ACHN (cell line): Measurements from ENCODE around the gene PTPN14.
"Not testable (repeated sequence)": the region's sequence is repeated elsewhere in the genome, so short reads cannot be mapped to it uniquely, and the experiment has no call there.

Experiments used
- DNase-seq: peaks from one replicate; pipeline ENCODE4 v3.0.0-alpha.2; 2015
- in situ Hi-C: cut with HindIII; loops from 2 replicates; pipeline ENCODE4 v1.10.0; 2017; ENCODE audit warnings: low sequenced_read_pairs, low pct_ligation_motif_present, low pct_unique_long_range_greater_than_20kb

PTPN14 gene

DNA sequence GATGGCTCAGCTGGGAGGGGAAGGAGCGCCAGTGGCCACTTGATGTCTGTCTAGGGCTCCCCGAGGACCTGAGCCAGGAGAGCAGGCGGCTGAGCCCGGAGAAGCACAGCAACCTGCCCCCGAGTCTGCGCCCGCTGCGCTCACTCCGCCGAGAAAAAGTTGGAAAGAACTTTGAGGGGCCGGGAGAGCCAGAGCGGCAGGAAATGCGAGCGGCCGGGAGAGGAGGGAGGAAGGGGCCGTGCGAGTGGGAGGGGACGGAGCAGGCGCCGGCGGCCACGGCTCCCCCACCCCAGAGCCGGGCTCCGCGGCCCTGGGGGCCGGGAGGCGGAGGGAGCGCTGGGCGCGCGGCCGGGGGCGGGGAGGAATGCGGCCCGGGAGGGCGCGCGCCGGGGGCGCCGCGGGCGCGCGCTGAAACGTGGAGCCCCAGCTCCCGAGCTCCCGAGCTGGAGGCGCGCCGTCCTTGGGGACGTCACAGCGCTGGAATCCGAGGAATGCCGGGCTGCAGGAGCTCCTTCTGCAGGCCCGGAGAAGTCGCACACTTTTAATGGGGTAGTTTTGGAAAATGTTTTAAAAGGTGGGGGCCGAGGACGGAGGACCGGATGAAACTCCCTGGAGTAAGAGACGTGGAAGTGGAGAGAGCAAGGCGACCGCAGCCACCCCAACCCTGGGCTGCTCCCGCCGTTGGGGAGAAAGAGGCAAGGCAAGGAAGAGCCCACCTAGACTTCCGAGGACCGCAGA, at the start of gene PTPN14:
Gene PTPN14 (minus strand): TSS at position 167 of the 738 bp plus-strand sequence. CDS start 86,799 bp downstream, outside the sequence.
- in situ Hi-C loops, result no loop called here
- peak; percentile 98 for DNase-seq

- in situ Hi-C loops, result loop anchor here (25.0 kb wide), 1 partner anchor 256 kb away; no protein-coding TSS in a partner anchor
- no peak for DNase-seq
Observed at GRCh38 chr1:214593158-214593557, 41.8 kb upstream of the PTPN14 start.

- not testable (repeated sequence) for DNase-seq
- in situ Hi-C loops, result loop anchor here (25.0 kb wide), 1 partner anchor 255 kb away; no protein-coding TSS in a partner anchor
Observed at GRCh38 chr1:214591918-214592317, 40.5 kb upstream of the PTPN14 start.

GRCh38 chr1:214590696-214591095, 39.3 kb upstream of the PTPN14 start:
- in situ Hi-C loops, result loop anchor here (25.0 kb wide), 1 partner anchor 253 kb away; no protein-coding TSS in a partner anchor

GRCh38 chr1:214588963-214589597, 37.7 kb upstream of the PTPN14 start:
- in situ Hi-C loops, result loop anchor here (25.0 kb wide), 1 partner anchor 252 kb away; no protein-coding TSS in a partner anchor
- no peak for DNase-seq

More at GRCh38 chr1:214590696-214591095, 39.3 kb upstream of the PTPN14 start:
- no peak for DNase-seq

GRCh38 chr1:214587165-214587564, 35.8 kb upstream of the PTPN14 start:
- in situ Hi-C loops, result loop anchor here (25.0 kb wide), 1 partner anchor 250 kb away; no protein-coding TSS in a partner anchor
- no peak for DNase-seq

DNA sequence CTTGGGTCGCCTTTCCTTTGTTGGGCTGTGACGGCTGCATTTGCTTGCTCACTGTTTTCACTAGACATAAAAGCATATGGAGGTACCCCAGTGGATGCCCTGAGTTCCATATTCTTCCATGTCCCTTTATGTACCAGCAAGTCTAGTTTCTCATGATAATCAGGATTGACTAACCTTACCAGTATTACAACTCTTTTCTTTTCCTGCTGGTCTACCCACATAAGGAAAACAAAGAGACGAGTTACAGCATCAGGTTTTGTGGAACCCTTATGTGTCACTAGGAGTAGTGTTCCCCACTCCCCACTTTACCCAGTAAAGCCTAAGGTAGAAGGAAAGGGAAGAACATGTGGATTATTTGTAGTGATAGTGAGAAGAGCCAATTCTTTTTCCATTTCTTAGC, 35.2 kb upstream of the PTPN14 start:
- in situ Hi-C loops, result loop anchor here (25.0 kb wide), 1 partner anchor 249 kb away; no protein-coding TSS in a partner anchor

DNA sequence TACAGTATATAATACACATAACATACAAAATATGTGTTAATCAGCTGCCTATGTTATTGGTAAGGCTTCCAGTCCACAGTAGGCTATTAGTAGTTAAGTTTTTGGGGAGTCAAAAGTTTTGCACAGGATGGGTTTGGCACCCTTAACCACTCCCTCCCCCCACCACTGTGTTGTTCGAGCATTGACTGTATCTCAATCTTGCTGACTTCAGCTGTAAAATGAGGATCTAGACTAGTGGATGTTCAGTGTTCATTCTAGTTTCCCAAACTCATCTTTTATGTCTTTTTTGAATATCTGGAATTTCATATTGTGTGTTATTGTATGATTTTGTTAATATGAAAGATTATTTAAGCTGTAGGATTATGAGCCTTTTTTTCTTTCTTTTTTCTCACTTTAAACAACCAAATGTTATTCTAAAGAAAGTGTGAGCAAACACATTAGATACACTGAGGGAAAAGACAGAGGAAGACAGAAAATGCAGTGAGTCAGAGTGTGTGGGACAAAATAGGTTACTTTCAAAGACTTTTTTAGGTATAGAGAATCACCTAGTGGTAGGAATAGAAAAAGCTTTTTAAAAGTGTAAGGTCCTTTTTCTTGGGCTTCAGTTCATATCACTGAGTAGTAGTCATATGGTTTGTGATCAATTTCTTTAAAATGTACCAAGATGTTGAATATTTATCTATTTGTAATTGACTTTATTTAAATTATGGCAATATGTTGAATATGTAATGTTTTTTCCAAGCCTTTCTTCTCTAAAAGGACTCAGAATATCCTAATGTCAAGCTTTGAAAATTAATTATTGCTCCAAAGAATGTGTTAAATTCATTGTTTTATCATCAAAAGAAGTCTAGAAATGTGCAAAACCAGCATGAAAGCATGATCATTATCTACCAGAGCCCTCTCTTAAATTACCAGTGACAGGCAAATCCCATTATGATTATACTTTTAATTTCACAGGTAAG, 33.7 kb upstream of the PTPN14 start:
- in situ Hi-C loops, result loop anchor here (25.0 kb wide), 1 partner anchor 248 kb away; no protein-coding TSS in a partner anchor
- DNase-seq, result peak; percentile 89

More for the DNA sequence above, 35.2 kb upstream of the PTPN14 start:
- DNase-seq, result no peak

DNA sequence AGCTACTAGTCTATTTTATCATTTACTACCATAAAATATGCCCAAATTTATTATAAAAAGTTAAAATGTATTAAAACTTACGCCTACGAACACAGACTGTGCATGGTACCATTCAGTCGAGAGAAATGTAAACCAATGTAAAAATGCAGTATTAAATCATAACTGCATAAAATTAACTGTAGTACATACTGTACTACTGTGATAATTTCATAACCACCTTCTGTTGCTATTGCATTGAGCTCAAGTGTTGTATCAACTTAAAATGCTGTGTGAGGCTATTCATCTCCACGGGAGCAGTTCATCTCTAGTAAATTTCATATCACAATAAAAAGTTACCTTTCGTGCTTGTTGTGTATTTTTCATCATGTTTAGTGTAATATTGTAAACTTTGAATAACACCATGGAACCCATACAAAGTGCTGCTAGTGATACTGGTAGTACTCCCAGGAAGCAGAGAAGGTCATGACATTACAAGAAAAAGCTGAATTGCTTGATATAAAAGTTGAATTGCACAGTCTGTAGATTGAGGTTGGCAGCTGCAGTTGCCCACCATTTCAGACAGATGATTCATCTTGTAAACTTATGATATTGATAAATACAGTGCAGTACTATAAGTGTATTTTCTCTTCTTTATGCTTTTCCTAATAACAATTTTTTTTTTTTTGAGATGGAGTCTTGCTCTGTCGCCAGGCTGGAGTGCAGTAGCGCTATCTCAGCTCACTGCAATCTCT, 32.6 kb upstream of the PTPN14 start:
- in situ Hi-C loops, result loop anchor here (25.0 kb wide), 1 partner anchor 247 kb away; no protein-coding TSS in a partner anchor
- no peak for DNase-seq

DNA sequence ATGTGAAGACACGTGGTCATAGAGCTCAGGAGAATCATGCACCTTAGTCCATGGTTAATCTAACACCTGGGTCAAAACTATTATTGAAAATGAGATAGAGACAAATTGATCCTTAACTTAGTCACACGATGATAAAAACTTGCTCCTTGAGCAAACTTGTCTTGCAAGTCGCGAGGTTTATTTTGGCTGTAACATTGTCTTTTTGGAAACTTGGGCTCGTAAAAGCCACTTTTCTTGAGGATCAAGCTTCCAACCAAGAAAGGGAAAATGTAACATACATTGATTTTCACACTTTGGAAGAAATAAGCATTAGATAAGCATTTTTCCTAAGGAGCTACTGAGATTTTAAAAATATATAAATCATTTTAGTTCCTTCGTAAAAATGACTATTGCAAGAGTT, 31.7 kb upstream of the PTPN14 start:
- in situ Hi-C loops, result loop anchor here (25.0 kb wide), 1 partner anchor 246 kb away; no protein-coding TSS in a partner anchor
- DNase-seq, result no peak

DNA sequence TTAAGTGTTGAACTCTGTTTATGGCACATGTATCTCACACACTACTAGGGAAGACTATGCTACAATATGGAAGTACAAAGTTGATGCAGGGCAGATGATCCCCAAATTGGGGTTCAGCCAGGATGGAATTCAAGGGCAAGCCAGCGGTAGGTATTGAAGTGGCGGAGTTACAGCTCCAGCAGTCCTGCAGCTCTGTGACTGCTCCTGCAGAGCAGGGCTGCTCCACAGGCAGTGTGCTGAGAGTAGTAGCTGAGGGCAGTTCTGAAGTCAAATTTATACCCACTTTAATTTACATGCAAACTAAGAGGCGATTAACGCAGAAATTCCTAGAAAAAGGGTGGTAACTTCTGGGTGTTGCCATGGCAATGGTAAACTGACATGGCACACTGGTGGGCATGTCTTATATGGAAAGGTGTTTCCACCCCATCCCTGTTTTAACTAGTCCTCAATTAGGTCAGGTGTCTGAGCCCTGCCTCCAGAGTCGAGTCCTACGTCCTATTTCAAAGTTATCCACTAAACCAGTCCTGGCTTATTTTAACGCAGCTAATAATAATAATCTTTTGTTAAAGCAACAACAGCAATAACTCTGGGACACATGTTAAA, 31.0 kb upstream of the PTPN14 start:
- no peak for DNase-seq
- in situ Hi-C loops, result loop anchor here (25.0 kb wide), 1 partner anchor 245 kb away; no protein-coding TSS in a partner anchor

GRCh38 chr1:214581785-214582184, 30.4 kb upstream of the PTPN14 start:
- DNase-seq, result peak; percentile 92
- in situ Hi-C loops, result loop anchor here (25.0 kb wide), 1 partner anchor 244 kb away; no protein-coding TSS in a partner anchor

DNA sequence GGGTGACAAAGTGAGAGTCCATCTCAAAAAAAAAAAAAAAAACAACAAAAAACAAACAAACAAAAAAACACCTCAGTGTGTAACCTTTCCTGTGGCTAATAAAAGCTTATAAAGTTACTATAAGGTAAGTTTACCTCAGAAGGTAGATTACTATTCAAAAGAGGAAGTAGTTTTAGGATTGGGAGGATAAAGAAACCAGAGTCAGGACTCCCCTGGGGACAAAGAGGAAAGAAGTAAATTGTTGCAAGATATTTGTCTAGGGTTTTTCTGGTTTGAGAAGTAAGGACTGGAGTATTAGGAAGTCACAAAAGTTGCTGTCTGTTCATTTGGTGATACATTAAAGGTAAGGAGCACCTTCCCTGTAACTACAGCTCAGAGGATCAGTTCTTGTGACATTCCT, 27.8 kb upstream of the PTPN14 start:
- DNase-seq, result no peak
- in situ Hi-C loops, result loop anchor here (25.0 kb wide), 1 partner anchor 242 kb away; no protein-coding TSS in a partner anchor

DNA sequence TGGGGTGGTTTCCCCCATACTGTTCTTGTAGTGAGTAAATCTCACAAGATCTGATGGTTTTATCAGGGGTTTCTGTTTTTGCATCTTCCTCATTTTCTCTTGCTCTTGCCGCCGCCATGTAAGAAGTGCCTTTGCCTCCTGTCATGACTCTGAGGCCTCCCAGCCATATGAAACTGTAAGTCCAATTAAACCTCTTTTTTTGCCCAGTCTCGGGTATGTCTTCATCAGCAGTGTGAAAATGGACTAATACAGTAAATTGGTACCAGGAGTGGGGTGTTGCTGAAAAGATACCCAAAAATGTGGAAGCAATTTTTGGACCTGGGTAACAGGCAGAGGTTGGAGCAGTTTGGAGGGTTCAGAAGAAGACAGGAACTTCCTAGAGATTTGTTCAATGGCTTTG, 24.7 kb upstream of the PTPN14 start:
- in situ Hi-C loops, result loop anchor here (25.0 kb wide), 1 partner anchor 239 kb away; no protein-coding TSS in a partner anchor
- DNase-seq, result not testable (repeated sequence)

- in situ Hi-C loops, result loop anchor here (25.0 kb wide), 1 partner anchor 238 kb away; no protein-coding TSS in a partner anchor
- no peak for DNase-seq
Observed at GRCh38 chr1:214574598-214575411, 23.4 kb upstream of the PTPN14 start.
